Kidney (tissue), 22 donors: Measurements from ENCODE around the gene DCAF16. TPM values are rescaled to one million over a fixed set of nuclear protein-coding genes. Genes with fewer than 3 reads are reported as not detected.

Experiments used
- DNase-seq, 5 donors: peaks; one replicate each; pipeline ENCODE4 v3.0.0-alpha.2; 2013 to 2020
- FAIRE-seq: peaks from 2 replicates; lab custom pipeline; 2012; peaks lifted over from hg19 to GRCh38; lab: Jason Lieb, UNC
- H3K27ac ChIP-seq, 2 donors: one replicate each; pipeline ENCODE4 v1.7.0; 2013; ENCODE audit warnings: low read depth in 2 of 2, low read length in 2 of 2, inconsistent platforms in 1 of 2
- H3K27me3 ChIP-seq: one replicate; pipeline ENCODE4 v1.7.1; 2013; ENCODE audit warnings: low read length, inconsistent platforms; ENCODE audit not compliant: control insufficient read depth, insufficient read depth
- H3K36me3 ChIP-seq, 3 donors: one replicate each; pipeline versions ENCODE4 v1.7.0 to v1.7.1; 2013; ENCODE audit warnings: low read length in 3 of 3, control low read depth in 1 of 3, inconsistent platforms in 1 of 3; ENCODE audit not compliant: insufficient read depth in 3 of 3, control insufficient read depth in 2 of 3
- H3K4me1 ChIP-seq, 3 donors: one replicate each; pipeline versions ENCODE4 v1.7.0 to v1.7.1; 2013; ENCODE audit warnings: low read length in 3 of 3, inconsistent platforms in 1 of 3, low read depth in 1 of 3; ENCODE audit not compliant: control insufficient read depth in 2 of 3, insufficient read depth in 2 of 3
- H3K4me3 ChIP-seq, 3 donors: one replicate each; pipeline versions ENCODE4 v1.7.0 to v1.8.1; 2013; ENCODE audit warnings: low read length in 3 of 3, control low read depth in 1 of 3, inconsistent platforms in 1 of 3
- H3K9ac ChIP-seq, 3 donors: one replicate each; pipeline versions ENCODE4 v1.7.0 to v1.7.1; 2013; ENCODE audit warnings: low read length in 3 of 3, control low read depth in 1 of 3, inconsistent platforms in 1 of 3
- H3K9me3 ChIP-seq, 3 donors: one replicate each; pipeline versions ENCODE4 v1.7.0 to v1.7.1; 2013; ENCODE audit warnings: low read length in 3 of 3, control low read depth in 1 of 3, inconsistent platforms in 1 of 3; ENCODE audit not compliant: control insufficient read depth in 2 of 3, insufficient read depth in 1 of 3
- intact Hi-C: fragments of 100-400 bp; cut with DNase I; formaldehyde crosslinking; loops from one replicate; pipeline ENCODE4 v1.11.1; 2022
- long read RNA-seq, 10 donors: library from polyadenylated mRNA in 1 of 10; unstranded in 1 of 10; transcript quantifications; one replicate each; pipeline ENCODE4 v2.0.0 and lab custom pipeline, GENCODE V29; 2021 to 2026
- polyA plus RNA-seq: library from polyadenylated mRNA; stranded (reverse); fragments of 350-450 nt; fragmentation: Illumina TruSeq; extraction: RNeasy Lipid Tissue Mini Kit (QIAGEN cat#74804); gene quantifications from one replicate; pipeline ENCODE4 v1.2.3, GENCODE V29; 2014; ENCODE audit warnings: low read depth, low replicate concordance; ENCODE audit not compliant: insufficient read depth
- total RNA-seq: library from RNA; stranded (reverse); fragmentation: NEBNext Ultra II Directional; extraction: Animal tissue kit (Norgen Biotek cat#: 25700); gene quantifications from one replicate; pipeline ENCODE4 v1.2.1, GENCODE V29; 2021
- TF ChIP-seq, protein P1 (sequence below): IDR thresholded peaks from 3 replicates; pipeline ENCODE4 v1.5.1; 2012; ENCODE audit warnings: mild to moderate bottlenecking, moderate library complexity, borderline replicate concordance; ENCODE audit not compliant: insufficient read depth; ENCODE audit errors: extremely low read depth
- donor health status: control.
- donor health status: control.
- donor health status: control.
- donor health status: control.
- donor health status: control.
- donor health status: DM: yes; HTN: yes; CAD: no.
- donor health status: Normal renal cell carcinoma (clear cell type).

Gene DCAF16
- total RNA-seq (40.7 TPM), polyA plus RNA-seq (7.4 TPM)
- long read RNA-seq, donor 1, full-length matches to known transcripts = 5 of 5 reads
- long read RNA-seq, donor 1, partial matches to known transcripts = 0 of 5 reads
- long read RNA-seq, donor 1, other reads (novel, unspliced or antisense) = 0 of 5 reads
- long read RNA-seq, donor 2, full-length matches to known transcripts = 4 of 10 reads
- long read RNA-seq, donor 2, partial matches to known transcripts = 6 of 10 reads
- long read RNA-seq, donor 2, other reads (novel, unspliced or antisense) = 0 of 10 reads
- long read RNA-seq, donor 3, full-length matches to known transcripts = 8 of 36 reads
- long read RNA-seq, donor 3, partial matches to known transcripts = 28 of 36 reads
- long read RNA-seq, donor 3, other reads (novel, unspliced or antisense) = 0 of 36 reads
- long read RNA-seq, donor 4, full-length matches to known transcripts = 8 of 14 reads
- long read RNA-seq, donor 4, partial matches to known transcripts = 0 of 14 reads
- long read RNA-seq, donor 4, other reads (novel, unspliced or antisense) = 6 of 14 reads
- long read RNA-seq, donor 5, partial matches to known transcripts = 0 of 1 reads
- long read RNA-seq, donor 5, other reads (novel, unspliced or antisense) = 0 of 1 reads
- long read RNA-seq, donor 6, partial matches to known transcripts = 0 of 2 reads
- long read RNA-seq, donor 6, other reads (novel, unspliced or antisense) = 0 of 2 reads
- long read RNA-seq, donor 7, partial matches to known transcripts = 0 of 8 reads
- long read RNA-seq, donor 7, other reads (novel, unspliced or antisense) = 7 of 8 reads
- long read RNA-seq, donor 8, full-length matches to known transcripts = 7 of 7 reads
- long read RNA-seq, donor 8, partial matches to known transcripts = 0 of 7 reads
- long read RNA-seq, donor 8, other reads (novel, unspliced or antisense) = 0 of 7 reads
- long read RNA-seq, donor 9, full-length matches to known transcripts = 7 of 7 reads
- long read RNA-seq, donor 9, partial matches to known transcripts = 0 of 7 reads
- long read RNA-seq, donor 9, other reads (novel, unspliced or antisense) = 0 of 7 reads
- long read RNA-seq, donor 10, full-length matches to known transcripts = 6 of 39 reads
- long read RNA-seq, donor 10, partial matches to known transcripts = 33 of 39 reads
- long read RNA-seq, donor 10, other reads (novel, unspliced or antisense) = 0 of 39 reads

DNA sequence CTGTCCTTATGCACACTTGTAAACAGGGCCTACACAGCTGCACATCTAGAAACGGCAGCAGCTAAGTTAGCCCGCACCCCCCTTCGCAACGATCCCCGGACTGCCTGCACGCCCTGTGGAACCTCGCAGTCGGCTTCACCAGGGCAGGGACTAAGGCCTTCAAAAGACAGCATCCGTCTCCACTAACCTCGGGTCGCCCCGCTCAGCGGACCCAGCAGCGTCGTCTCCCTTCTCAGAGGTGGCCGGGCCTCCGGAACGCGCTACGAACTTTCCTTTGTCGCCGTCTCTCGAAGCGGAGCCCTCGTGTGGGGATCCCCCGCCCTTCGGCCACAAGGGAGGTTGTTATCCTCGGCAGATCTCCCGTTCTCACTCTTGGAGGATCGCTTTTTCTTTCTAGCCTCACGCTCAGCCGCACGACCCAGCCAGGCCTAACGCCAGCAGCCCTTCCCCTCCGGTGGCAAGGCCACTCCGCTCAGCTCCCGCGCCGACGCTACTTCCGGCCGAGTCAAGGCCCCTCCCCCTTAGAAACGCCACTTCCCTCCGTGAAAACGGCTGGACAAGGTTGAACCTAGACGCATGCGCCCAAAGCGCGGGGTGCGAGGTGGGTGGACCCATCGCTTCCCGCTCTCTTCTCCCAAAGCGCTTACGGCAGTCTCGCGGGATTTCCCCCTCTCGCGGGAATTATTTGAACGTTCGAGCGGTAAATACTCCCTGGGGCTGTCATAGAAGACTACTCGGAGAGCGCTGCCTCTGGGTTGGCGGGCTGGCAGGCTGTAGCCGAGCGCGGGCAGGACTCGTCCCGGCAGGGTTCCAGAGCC lies at the start of gene DCAF16, which contains the start of gene NCAPG:
DCAF16 (minus strand) TSS at position 498 of the 818 bp plus-strand sequence. CDS start 6,616 bp downstream, outside the sequence.
NCAPG (plus strand) TSS at position 720 of the 818 bp plus-strand sequence. CDS start 99 bp downstream, outside the sequence.
- intact Hi-C loops = no loop called here
- Histone ChIP-seq H3K27ac (peak within 1 kb of the TSS; percentile 92), H3K27me3 (no peaks in the 10 kb centered on the region), H3K4me3 (peak within 1 kb of the TSS; percentile 77 to 95 (median 89)), H3K9ac (peak within 1 kb of the TSS; percentile 90 to 99 (median 96)), H3K9me3 (no peaks in the 10 kb centered on the region), H3K4me1 (peaks cover 3 to 16% (median 14%) of the 10 kb centered on the region in 3 donors), H3K36me3 (no peaks in the 10 kb centered on the region)
- DNase-seq = peak; percentile 100
- FAIRE-seq = peak; percentile 98
- TF ChIP-seq, protein P1, sequence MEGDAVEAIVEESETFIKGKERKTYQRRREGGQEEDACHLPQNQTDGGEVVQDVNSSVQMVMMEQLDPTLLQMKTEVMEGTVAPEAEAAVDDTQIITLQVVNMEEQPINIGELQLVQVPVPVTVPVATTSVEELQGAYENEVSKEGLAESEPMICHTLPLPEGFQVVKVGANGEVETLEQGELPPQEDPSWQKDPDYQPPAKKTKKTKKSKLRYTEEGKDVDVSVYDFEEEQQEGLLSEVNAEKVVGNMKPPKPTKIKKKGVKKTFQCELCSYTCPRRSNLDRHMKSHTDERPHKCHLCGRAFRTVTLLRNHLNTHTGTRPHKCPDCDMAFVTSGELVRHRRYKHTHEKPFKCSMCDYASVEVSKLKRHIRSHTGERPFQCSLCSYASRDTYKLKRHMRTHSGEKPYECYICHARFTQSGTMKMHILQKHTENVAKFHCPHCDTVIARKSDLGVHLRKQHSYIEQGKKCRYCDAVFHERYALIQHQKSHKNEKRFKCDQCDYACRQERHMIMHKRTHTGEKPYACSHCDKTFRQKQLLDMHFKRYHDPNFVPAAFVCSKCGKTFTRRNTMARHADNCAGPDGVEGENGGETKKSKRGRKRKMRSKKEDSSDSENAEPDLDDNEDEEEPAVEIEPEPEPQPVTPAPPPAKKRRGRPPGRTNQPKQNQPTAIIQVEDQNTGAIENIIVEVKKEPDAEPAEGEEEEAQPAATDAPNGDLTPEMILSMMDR = no peak

DNA sequence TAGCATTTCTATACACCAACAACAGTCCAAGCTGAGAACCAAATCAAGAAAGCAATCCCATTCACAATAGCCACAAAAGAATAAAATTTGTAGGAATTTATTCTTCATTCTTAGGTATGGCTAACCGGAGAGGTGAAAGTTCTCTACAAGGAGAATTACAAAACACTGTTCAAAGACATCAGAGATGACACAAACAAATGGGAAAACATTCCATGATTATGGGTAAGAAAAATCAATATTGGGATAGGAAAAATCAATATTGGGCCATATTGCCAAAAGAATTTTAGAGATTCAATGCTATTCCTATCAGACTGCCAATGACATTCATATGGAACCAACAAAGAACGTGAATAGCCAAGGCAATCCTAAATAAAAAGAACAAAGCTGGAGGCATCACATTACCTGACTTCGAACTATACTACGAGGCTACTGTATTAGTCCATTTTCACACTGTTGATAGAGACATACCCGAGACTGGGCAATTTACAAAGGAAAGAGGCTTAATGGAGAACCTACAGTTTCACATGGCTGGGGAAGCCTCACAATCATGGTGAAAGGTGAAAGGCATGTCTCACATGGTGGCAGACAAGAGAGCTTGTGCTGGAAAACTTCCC lies 49.3 kb upstream of the DCAF16 start:
- TF ChIP-seq, protein P1 = no peak
- Histone ChIP-seq H3K9me3 (peaks cover 0 to 4% (median 0%) of the 10 kb centered on the region in 3 donors), H3K27ac (no peak overlapping the region), H3K36me3 (no peaks in the 10 kb centered on the region), H3K4me1 (no peaks in the 10 kb centered on the region), H3K27me3 (no peaks in the 10 kb centered on the region), H3K4me3 (no peak overlapping the region), H3K9ac (no peak overlapping the region)
- no peak for DNase-seq
- intact Hi-C loops = no loop called here
- FAIRE-seq = no peak

DNA sequence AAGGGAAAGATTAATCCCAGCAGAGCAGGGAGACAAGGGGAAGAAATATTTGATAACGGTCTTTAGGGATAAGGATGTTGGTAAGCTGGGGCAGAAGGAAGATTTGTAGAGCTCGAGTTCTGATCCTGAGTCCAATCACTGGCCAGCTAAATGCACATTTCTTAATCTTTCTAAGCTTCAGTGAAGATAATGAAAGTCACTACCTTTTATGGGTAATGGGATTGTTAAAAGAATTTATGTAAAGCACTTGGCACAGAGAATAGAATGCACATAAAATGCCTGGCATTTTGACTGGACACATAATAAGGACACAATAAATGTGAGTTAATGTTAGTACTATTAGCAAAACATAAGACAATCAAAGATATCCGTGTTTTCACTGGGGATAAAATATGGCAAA lies 43.5 kb upstream of the DCAF16 start:
- H3K9me3 ChIP-seq = no peaks in the 10 kb centered on the region
- DNase-seq = no peak
- no peak overlapping the region for H3K9ac ChIP-seq
- intact Hi-C loops = no loop called here
- H3K4me1 ChIP-seq = no peaks in the 10 kb centered on the region
- no peak overlapping the region for H3K4me3 ChIP-seq
- no peak for FAIRE-seq
- H3K27ac ChIP-seq = no peak overlapping the region
- no peaks in the 10 kb centered on the region for H3K27me3 ChIP-seq
- TF ChIP-seq, protein P1 = no peak
- H3K36me3 ChIP-seq = no peaks in the 10 kb centered on the region
